Measurements from ENCODE around the gene CLTA.
"Not testable (repeated sequence)": the region's sequence is repeated elsewhere in the genome, so short reads cannot be mapped to it uniquely, and the experiment has no call there.

GRCh38 chr9:36160126-36160525 lies 30.6 kb upstream of the CLTA start:
- TF ChIP-seq POLR2A (IDR thresholded peaks at IDR 0.05; ENCODE audit: low read length); GATA1 (IDR thresholded peaks at IDR 0.05; ENCODE audit: low read depth, low read length): not testable (repeated sequence)

Measured in erythroblast (primary cell).